Astrocyte (in vitro differentiated cells and primary cell): ENCODE results near the gene GMNN.

ENCODE experiments used
- EZH2 ChIP-seq: IDR thresholded peaks from 2 replicates; pipeline ENCODE4 v1.6.1; 2012; ENCODE audit warnings: mild to moderate bottlenecking, low read length, inconsistent platforms; ENCODE audit not compliant: insufficient read depth
- TF ChIP-seq, protein P1 (sequence below): IDR thresholded peaks from 2 replicates; pipeline ENCODE4 v1.5.1; 2011; ENCODE audit warnings: low read depth, mild to moderate bottlenecking, inconsistent platforms, low read length, moderate library complexity; ENCODE audit not compliant: insufficient read depth

DNA sequence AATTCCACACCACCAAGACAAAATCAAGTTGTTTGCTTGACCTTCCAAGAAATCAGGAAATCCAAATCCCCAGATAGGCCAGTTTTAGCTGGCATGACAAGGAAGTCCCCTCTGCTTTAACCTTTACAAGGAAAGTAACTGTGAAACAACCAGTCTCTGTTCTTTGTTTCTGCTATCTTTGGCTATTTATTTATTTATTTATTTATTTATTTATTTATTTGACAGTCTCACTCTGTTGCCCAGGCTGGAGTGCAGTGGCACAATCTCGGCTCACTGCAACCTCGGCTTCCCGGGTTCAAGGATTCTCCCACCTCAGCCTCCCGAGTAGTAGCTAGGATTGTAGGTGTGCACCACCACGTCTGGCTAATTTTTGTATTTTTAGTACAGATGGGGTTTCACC, 14.5 kb upstream of the GMNN start:
- TF ChIP-seq, protein P1, sequence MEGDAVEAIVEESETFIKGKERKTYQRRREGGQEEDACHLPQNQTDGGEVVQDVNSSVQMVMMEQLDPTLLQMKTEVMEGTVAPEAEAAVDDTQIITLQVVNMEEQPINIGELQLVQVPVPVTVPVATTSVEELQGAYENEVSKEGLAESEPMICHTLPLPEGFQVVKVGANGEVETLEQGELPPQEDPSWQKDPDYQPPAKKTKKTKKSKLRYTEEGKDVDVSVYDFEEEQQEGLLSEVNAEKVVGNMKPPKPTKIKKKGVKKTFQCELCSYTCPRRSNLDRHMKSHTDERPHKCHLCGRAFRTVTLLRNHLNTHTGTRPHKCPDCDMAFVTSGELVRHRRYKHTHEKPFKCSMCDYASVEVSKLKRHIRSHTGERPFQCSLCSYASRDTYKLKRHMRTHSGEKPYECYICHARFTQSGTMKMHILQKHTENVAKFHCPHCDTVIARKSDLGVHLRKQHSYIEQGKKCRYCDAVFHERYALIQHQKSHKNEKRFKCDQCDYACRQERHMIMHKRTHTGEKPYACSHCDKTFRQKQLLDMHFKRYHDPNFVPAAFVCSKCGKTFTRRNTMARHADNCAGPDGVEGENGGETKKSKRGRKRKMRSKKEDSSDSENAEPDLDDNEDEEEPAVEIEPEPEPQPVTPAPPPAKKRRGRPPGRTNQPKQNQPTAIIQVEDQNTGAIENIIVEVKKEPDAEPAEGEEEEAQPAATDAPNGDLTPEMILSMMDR: no peak
- no peak for TF ChIP-seq EZH2
